Head of caudate nucleus (tissue), 42 donors: Measurements from ENCODE around the gene KRT81.
A peak's percentile ranks its signal among the peaks of the same experiment; 100 is the strongest.
"Not testable (repeated sequence)": the region's sequence is repeated elsewhere in the genome, so short reads cannot be mapped to it uniquely, and the experiment has no call there.

Experiments
- DNase-seq, 42 donors: peaks; one replicate each; pipeline versions ENCODE4 v3.0.0 to v3.0.0-alpha.2; 2020 to 2021; ENCODE audit warnings: mixed read lengths in 7 of 42
- intact Hi-C: fragments of 100-400 bp; cut with DNase I; formaldehyde crosslinking; loops from one replicate; pipeline ENCODE4 v1.15.0; 2022

KRT81 gene

GRCh38 chr12:52319097-52319496 lies 27.8 kb upstream of the KRT81 start:
- intact Hi-C loops, result no loop called here
- peak in 2 of 42 donors; percentile 8 to 32 for DNase-seq

GRCh38 chr12:52318241-52318990 lies 27.1 kb upstream of the KRT81 start:
- intact Hi-C loops, result no loop called here
- peak in 1 of 42 donors; percentile 16 for DNase-seq

GRCh38 chr12:52317468-52318052 lies 26.2 kb upstream of the KRT81 start:
- peak in 2 of 42 donors; percentile 10 to 21 for DNase-seq
- intact Hi-C loops, result no loop called here

- DNase-seq, result peak in 1 of 42 donors; percentile 20
- intact Hi-C loops, result no loop called here
Observed at GRCh38 chr12:52316701-52317100, 25.4 kb upstream of the KRT81 start.

GRCh38 chr12:52316290-52316689 lies 25.0 kb upstream of the KRT81 start:
- peak in 1 of 42 donors; percentile 18 for DNase-seq
- intact Hi-C loops, result no loop called here

GRCh38 chr12:52315721-52316120 lies 24.4 kb upstream of the KRT81 start:
- intact Hi-C loops, DNase-seq: not testable (repeated sequence)

GRCh38 chr12:52314511-52314910 lies 23.2 kb upstream of the KRT81 start:
- intact Hi-C loops, result no loop called here
- no peak for DNase-seq

GRCh38 chr12:52313926-52314325 lies 22.6 kb upstream of the KRT81 start:
- DNase-seq, result peak in 1 of 42 donors; percentile 26
- intact Hi-C loops, result no loop called here

- intact Hi-C loops, result no loop called here
- no peak for DNase-seq
Observed at GRCh38 chr12:52313461-52313860, 22.1 kb upstream of the KRT81 start.

- intact Hi-C loops, result no loop called here
- DNase-seq, result peak in 1 of 42 donors; percentile 3
Observed at GRCh38 chr12:52312086-52312485, 20.8 kb upstream of the KRT81 start.

- intact Hi-C loops, result no loop called here
- peak in 3 of 42 donors; percentile 2 to 41 (median 35) for DNase-seq
Observed at GRCh38 chr12:52311285-52311648, 19.9 kb upstream of the KRT81 start.

GRCh38 chr12:52310622-52311284 lies 19.4 kb upstream of the KRT81 start:
- DNase-seq, result peak in 2 of 42 donors; percentile 5 to 8
- intact Hi-C loops, result no loop called here

- DNase-seq, result peak in 2 of 42 donors; percentile 8 to 39
- intact Hi-C loops, result no loop called here
Observed at GRCh38 chr12:52308806-52309425, 17.6 kb upstream of the KRT81 start.

GRCh38 chr12:52307836-52308805 lies 16.8 kb upstream of the KRT81 start:
- peak; percentile 11 to 85 (median 70) for DNase-seq
- intact Hi-C loops, result no loop called here

GRCh38 chr12:52306731-52307130 lies 15.4 kb upstream of the KRT81 start:
- no peak for DNase-seq
- intact Hi-C loops, result no loop called here

GRCh38 chr12:52305921-52306705 lies 14.8 kb upstream of the KRT81 start:
- intact Hi-C loops, result no loop called here

GRCh38 chr12:52304941-52305411 lies 13.6 kb upstream of the KRT81 start:
- DNase-seq, intact Hi-C loops: not testable (repeated sequence)

More at GRCh38 chr12:52305921-52306705, 14.8 kb upstream of the KRT81 start:
- no peak for DNase-seq
